ENCODE results near the gene SLAMF1. TPM values are rescaled to one million over a fixed set of nuclear protein-coding genes. Genes with fewer than 3 reads are reported as not detected.
"Not testable (repeated sequence)": the region's sequence is repeated elsewhere in the genome, so short reads cannot be mapped to it uniquely, and the experiment has no call there.

Gene SLAMF1
- total RNA-seq, 2 donors from 2014 or later = 52.1 to 86.2 TPM

DNA sequence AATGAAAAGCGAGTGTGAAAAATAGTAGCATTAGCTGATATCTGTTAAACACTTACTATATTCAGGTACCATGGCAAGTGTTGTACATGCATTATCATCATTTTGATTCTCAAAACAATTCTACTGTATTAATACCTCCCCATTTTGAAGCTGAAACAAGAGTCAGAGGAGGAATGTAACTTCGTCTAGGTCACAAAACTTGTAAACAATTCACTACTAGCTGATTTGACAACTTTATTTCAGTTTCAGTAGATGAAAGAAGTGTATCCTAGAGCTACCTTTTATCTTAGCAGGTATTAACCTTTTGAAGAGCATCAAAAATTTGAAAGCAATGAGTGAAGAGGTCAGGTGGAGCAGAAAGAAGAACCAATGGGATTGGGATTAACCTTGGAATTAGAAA is 69.2 kb downstream of the SLAMF1 start:
- Mint-ChIP-seq H3K4me1 (ENCODE audit: low read depth in 2 of 2) (peaks cover 32 to 78% of the 10 kb centered on the region in 2 donors), H3K36me3 (no peaks in the 10 kb centered on the region), H3K27ac (peak overlapping the region; percentile 74 to 77), H3K4me3 (peak overlapping the region; percentile 76), H3K27me3 (no peaks in the 10 kb centered on the region), H3K9me3 (no peaks in the 10 kb centered on the region)
- DNase-seq (ENCODE audit: low spot score) = no peak
- no peak for ATAC-seq

GRCh38 chr1:160576884-160577283 is 70.0 kb downstream of the SLAMF1 start:
- peaks cover 4% of the 10 kb centered on the region for H3K36me3 Mint-ChIP-seq
- peaks cover 32 to 86% of the 10 kb centered on the region in 2 donors for H3K4me1 Mint-ChIP-seq (ENCODE audit: low read depth in 2 of 2)
- H3K9me3 Mint-ChIP-seq = no peaks in the 10 kb centered on the region
- DNase-seq (ENCODE audit: low spot score) (no peak), ATAC-seq (no peak)
- H3K27me3 Mint-ChIP-seq = no peaks in the 10 kb centered on the region
- H3K4me3 Mint-ChIP-seq = peak overlapping the region; percentile 76
- H3K27ac Mint-ChIP-seq = peak overlapping the region; percentile 74 to 77

DNA sequence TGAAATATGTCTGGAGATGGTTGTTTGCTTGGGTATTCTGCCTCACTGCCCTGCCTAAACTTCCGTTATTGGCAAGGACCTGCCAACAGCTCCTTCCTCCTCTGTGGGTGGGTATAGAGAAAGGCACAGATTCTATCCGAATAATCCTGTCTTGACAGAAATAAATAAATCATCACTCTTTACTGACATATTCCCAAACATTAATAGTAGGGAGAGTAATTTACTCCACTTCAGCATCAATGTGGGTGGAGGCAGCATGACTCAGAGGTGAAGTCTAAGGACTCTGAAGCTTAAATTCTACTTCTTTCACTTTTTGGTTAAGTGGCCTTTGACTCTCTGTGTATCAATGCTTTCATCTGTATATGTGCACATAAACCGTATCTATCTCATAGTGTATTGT is 70.5 kb downstream of the SLAMF1 start:
- Mint-ChIP-seq H3K27ac (peak overlapping the region; percentile 74 to 77), H3K36me3 (peaks cover 6% of the 10 kb centered on the region), H3K4me1 (ENCODE audit: low read depth in 2 of 2) (peaks cover 32 to 87% of the 10 kb centered on the region in 2 donors), H3K27me3 (no peaks in the 10 kb centered on the region), H3K9me3 (no peaks in the 10 kb centered on the region), H3K4me3 (peak overlapping the region; percentile 76)
- DNase-seq (ENCODE audit: low spot score) = no peak
- ATAC-seq = peak; percentile 52 to 67

DNA sequence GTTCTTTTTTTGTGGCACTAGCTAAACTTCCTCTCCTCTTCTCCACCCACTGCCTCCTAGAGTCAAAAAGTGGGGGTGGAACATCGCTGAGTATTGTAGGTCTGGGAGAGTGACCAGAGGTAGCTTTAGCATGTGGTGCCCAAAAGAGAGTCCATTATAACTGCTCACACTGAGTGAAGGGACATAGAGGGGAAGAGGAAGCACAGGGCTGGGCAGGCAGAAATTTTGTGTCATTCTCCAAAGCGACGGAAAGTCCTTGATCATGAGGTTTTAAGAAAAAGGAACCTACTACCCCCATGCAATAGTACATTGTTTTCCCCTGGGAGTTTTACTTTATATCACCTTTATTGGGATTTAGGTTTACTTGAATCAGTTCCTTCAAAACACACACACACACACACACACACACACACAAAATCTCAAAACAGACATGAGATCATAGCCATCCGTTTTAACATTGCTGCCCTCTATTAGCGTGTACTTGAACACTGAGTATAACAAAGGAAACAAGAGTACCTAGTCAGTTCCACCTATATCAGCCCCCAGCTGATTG is 71.7 kb downstream of the SLAMF1 start:
- DNase-seq (ENCODE audit: low spot score) = no peak
- Mint-ChIP-seq H3K4me1 (ENCODE audit: low read depth in 2 of 2) (peaks cover 28 to 83% of the 10 kb centered on the region in 2 donors), H3K36me3 (peaks cover 11% of the 10 kb centered on the region), H3K9me3 (peaks cover 3% of the 10 kb centered on the region), H3K27ac (peak overlapping the region; percentile 64 to 74), H3K27me3 (no peaks in the 10 kb centered on the region), H3K4me3 (peak overlapping the region; percentile 63)
- ATAC-seq = no peak

DNA sequence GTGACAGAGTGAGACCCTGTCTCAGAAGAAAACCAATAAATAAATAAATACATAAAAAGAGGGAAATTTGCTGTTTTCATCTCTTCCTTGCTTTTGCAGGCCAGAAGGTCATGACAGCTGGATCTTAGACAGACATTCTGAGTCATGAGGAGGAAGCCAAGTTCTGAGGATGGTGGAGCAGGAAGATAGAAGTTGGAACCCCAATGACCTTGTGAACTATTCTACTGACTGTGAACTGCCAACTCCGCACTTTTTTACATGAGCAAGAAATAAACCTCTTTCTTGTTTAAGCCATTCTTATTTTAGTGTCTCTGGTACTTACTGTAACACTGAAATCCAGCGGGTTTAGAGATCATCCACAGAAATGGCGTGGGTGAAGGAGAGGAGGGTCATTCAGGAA is 76.0 kb downstream of the SLAMF1 start:
- Mint-ChIP-seq H3K36me3 (peaks cover 15% of the 10 kb centered on the region), H3K27ac (peak overlapping the region; percentile 34 to 64), H3K4me3 (no peak overlapping the region), H3K4me1 (ENCODE audit: low read depth in 2 of 2) (peaks cover 35 to 80% of the 10 kb centered on the region in 2 donors), H3K9me3 (peaks cover 8% of the 10 kb centered on the region), H3K27me3 (no peaks in the 10 kb centered on the region)
- no peak for DNase-seq (ENCODE audit: low spot score)
- no peak for ATAC-seq

DNA sequence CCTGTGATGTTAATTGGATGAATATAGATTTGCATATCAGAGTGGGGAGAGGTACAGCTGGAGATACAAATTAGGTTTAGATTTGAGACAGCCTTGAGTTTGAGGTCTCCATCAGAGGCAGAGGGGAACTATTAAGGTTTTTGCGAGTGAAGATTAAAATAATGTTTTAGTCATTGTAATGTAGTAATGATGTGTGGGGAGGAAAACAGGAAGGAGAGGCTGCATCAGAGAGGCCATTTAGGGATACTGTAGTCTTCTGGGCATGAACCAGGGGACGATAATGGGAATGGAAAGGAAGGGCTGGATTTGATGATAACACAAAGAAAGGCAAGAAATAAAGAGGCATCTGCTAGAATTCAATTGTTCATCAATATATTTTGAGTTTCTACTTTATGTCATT is 77.0 kb downstream of the SLAMF1 start:
- Mint-ChIP-seq H3K27ac (peak overlapping the region; percentile 33 to 64), H3K36me3 (peaks cover 15% of the 10 kb centered on the region), H3K9me3 (peaks cover 8% of the 10 kb centered on the region), H3K4me1 (ENCODE audit: low read depth in 2 of 2) (peaks cover 31 to 80% of the 10 kb centered on the region in 2 donors), H3K27me3 (no peaks in the 10 kb centered on the region), H3K4me3 (peak overlapping the region; percentile 6)
- DNase-seq (ENCODE audit: low spot score) = no peak
- ATAC-seq = no peak

GRCh38 chr1:160567858-160568682 is 78.8 kb downstream of the SLAMF1 start:
- Mint-ChIP-seq H3K36me3 (peaks cover 19% of the 10 kb centered on the region), H3K27ac (peak overlapping the region; percentile 92 to 94), H3K27me3 (no peaks in the 10 kb centered on the region), H3K4me3 (peak overlapping the region; percentile 82), H3K4me1 (ENCODE audit: low read depth in 2 of 2) (peaks cover 39 to 71% of the 10 kb centered on the region in 2 donors), H3K9me3 (peaks cover 11% of the 10 kb centered on the region)
- DNase-seq (ENCODE audit: low spot score) (no peak), ATAC-seq (peak; percentile 82 to 96)

GRCh38 chr1:160567341-160567740 is 79.5 kb downstream of the SLAMF1 start:
- peaks cover 11% of the 10 kb centered on the region for H3K9me3 Mint-ChIP-seq
- peak overlapping the region; percentile 92 to 94 for H3K27ac Mint-ChIP-seq
- no peak for DNase-seq (ENCODE audit: low spot score)
- H3K27me3 Mint-ChIP-seq = no peaks in the 10 kb centered on the region
- peaks cover 26% of the 10 kb centered on the region for H3K36me3 Mint-ChIP-seq
- peak overlapping the region; percentile 82 for H3K4me3 Mint-ChIP-seq
- peaks cover 39 to 66% of the 10 kb centered on the region in 2 donors for H3K4me1 Mint-ChIP-seq (ENCODE audit: low read depth in 2 of 2)
- ATAC-seq = no peak

GRCh38 chr1:160565564-160565963 is 81.3 kb downstream of the SLAMF1 start:
- Mint-ChIP-seq H3K36me3 (peaks cover 30% of the 10 kb centered on the region), H3K4me3 (peak overlapping the region; percentile 40), H3K27me3 (no peaks in the 10 kb centered on the region), H3K9me3 (peaks cover 18% of the 10 kb centered on the region), H3K4me1 (ENCODE audit: low read depth in 2 of 2) (peaks cover 44 to 67% of the 10 kb centered on the region in 2 donors), H3K27ac (peak overlapping the region; percentile 92 to 94)
- ATAC-seq (no peak), DNase-seq (ENCODE audit: low spot score) (no peak)

DNA sequence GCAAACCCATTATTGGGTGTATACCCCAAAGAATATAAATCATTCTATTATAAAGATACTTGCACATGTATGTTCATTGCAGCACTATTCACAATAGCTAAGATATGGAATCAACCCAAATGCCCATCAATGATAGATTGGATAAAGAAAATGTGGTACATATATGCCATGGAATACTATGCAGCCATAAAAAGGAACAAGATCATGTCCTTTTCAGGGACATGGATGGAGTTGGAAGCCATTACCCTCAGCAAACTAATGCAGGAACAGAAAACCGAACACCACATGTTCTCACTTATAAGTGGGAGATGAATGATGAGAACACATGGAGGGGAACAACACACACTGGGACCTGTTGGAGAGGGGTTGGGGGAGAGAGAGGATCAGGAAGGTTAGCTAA is 83.6 kb downstream of the SLAMF1 start:
- H3K9me3 Mint-ChIP-seq = peaks cover 13% of the 10 kb centered on the region
- DNase-seq (ENCODE audit: low spot score); H3K27me3 Mint-ChIP-seq; ATAC-seq: not testable (repeated sequence)
- H3K27ac Mint-ChIP-seq = peak overlapping the region in 1 of 2 donors; percentile 8
- H3K4me3 Mint-ChIP-seq = peak overlapping the region; percentile 16
- peaks cover 37% of the 10 kb centered on the region for H3K36me3 Mint-ChIP-seq
- peaks cover 55 to 78% of the 10 kb centered on the region in 2 donors for H3K4me1 Mint-ChIP-seq (ENCODE audit: low read depth in 2 of 2)

GRCh38 chr1:160562745-160563144 is 84.1 kb downstream of the SLAMF1 start:
- not testable (repeated sequence) for H3K27me3 Mint-ChIP-seq; ATAC-seq; H3K27ac Mint-ChIP-seq; DNase-seq (ENCODE audit: low spot score); H3K4me3 Mint-ChIP-seq
- H3K9me3 Mint-ChIP-seq = peaks cover 13% of the 10 kb centered on the region
- H3K4me1 Mint-ChIP-seq (ENCODE audit: low read depth in 2 of 2) = peaks cover 52 to 76% of the 10 kb centered on the region in 2 donors
- peaks cover 37% of the 10 kb centered on the region for H3K36me3 Mint-ChIP-seq

DNA sequence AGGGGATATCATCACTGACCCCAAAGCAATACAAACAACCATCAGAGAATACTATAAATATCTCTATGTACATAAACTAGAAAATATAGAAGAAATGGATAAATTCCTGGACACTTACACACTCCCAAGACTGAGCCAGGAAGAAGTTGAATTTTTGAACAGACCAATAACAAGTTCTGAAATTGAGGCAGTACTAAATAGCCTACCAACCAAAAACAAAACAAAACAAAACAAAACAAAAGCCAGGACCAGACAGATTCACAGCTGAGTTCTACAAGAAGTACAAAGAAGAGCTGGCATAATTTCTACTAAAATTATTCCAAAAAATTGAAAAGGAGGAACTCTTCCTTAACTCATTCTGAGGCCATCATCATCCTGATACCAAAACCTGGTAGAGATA is 86.0 kb downstream of the SLAMF1 start:
- Mint-ChIP-seq H3K36me3 (peaks cover 37% of the 10 kb centered on the region), H3K9me3 (peaks cover 13% of the 10 kb centered on the region), H3K4me1 (ENCODE audit: low read depth in 2 of 2) (peaks cover 43 to 58% of the 10 kb centered on the region in 2 donors), H3K4me3 (peak overlapping the region; percentile 78), H3K27ac (peak overlapping the region; percentile 79), H3K27me3 (no peaks in the 10 kb centered on the region)
- no peak for ATAC-seq
- no peak for DNase-seq (ENCODE audit: low spot score)

DNA sequence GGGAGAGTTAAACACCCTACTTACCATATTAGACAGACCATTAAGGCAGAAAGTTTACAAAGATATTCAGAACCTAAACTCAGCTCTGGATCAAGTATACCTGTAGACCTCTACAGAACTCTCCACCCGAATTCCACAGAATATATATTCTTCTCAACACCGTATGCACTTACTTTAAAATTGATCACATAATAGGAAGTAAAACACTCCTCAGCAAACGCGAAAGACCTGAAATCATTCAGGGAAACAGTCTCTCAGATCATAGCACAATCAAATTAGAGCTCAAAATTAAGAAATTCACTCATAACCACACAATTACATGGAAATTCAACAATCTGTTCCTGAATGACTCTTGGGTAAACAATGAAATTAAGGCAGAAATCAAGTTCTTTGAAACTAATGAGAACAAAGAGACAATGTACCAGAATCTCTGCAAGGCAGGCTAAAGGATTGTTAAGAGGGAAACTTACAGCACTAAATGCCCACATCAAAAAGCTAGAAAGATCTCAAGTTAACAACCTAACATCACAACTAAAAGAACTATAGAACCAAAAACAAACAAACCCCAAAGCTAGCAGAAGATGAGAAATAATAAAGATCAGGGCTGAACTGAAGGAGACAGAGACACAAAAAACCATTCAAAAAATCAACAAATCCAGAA is 86.7 kb downstream of the SLAMF1 start:
- Mint-ChIP-seq H3K4me1 (ENCODE audit: low read depth in 2 of 2) (peaks cover 40 to 58% of the 10 kb centered on the region in 2 donors), H3K27me3 (no peaks in the 10 kb centered on the region), H3K9me3 (peaks cover 13% of the 10 kb centered on the region), H3K36me3 (peaks cover 37% of the 10 kb centered on the region), H3K27ac (peak overlapping the region; percentile 79), H3K4me3 (peak overlapping the region; percentile 78)
- no peak for ATAC-seq
- no peak for DNase-seq (ENCODE audit: low spot score)

GRCh38 chr1:160559437-160559836 is 87.4 kb downstream of the SLAMF1 start:
- Mint-ChIP-seq H3K4me3 (peak overlapping the region; percentile 78), H3K9me3 (peaks cover 13% of the 10 kb centered on the region), H3K4me1 (ENCODE audit: low read depth in 2 of 2) (peaks cover 35 to 51% of the 10 kb centered on the region in 2 donors), H3K36me3 (peaks cover 37% of the 10 kb centered on the region), H3K27ac (peak overlapping the region; percentile 79)
- not testable (repeated sequence) for H3K27me3 Mint-ChIP-seq; ATAC-seq; DNase-seq (ENCODE audit: low spot score)
